C4-2B (cell line): Measurements from ENCODE around the gene ANXA2R.

ENCODE experiments used
- H3K27ac ChIP-seq: fragments of 450-650 bp; 2 replicates; pipeline ENCODE4 v1.5.1; 2017
- CTCF ChIP-seq: fragments of 450-650 bp; conservative IDR thresholded peaks from 2 replicates; pipeline ENCODE4 v1.5.1; 2017; ENCODE audit warnings: mild to moderate bottlenecking
- ZFX ChIP-seq: fragments of 450-650 bp; IDR thresholded peaks from 2 replicates; pipeline ENCODE4 v1.6.1; 2017

Gene ANXA2R

GRCh38 chr5:43007246-43007910 is 32.7 kb downstream of the ANXA2R start:
- no peak for TF ChIP-seq ZFX
- no peak for TF ChIP-seq CTCF
- H3K27ac ChIP-seq: no peak overlapping the region

GRCh38 chr5:43006424-43007202 is 33.5 kb downstream of the ANXA2R start:
- TF ChIP-seq CTCF: no peak
- no peak for TF ChIP-seq ZFX
- no peak overlapping the region for H3K27ac ChIP-seq

- no peak overlapping the region for H3K27ac ChIP-seq
- TF ChIP-seq ZFX (no peak), CTCF (no peak)
Measured at GRCh38 chr5:43005031-43005430, 35.1 kb downstream of the ANXA2R start.

GRCh38 chr5:43001748-43002147 is 38.4 kb downstream of the ANXA2R start:
- TF ChIP-seq CTCF (no peak), ZFX (no peak)
- no peak overlapping the region for H3K27ac ChIP-seq

- TF ChIP-seq CTCF: no peak
- TF ChIP-seq ZFX: no peak
- H3K27ac ChIP-seq: no peak overlapping the region
Measured at GRCh38 chr5:43000914-43001313, 39.2 kb downstream of the ANXA2R start.

GRCh38 chr5:43000111-43000840 is 39.8 kb downstream of the ANXA2R start:
- H3K27ac ChIP-seq: no peak overlapping the region
- no peak for TF ChIP-seq CTCF
- TF ChIP-seq ZFX: no peak

GRCh38 chr5:42995360-42995751 is 44.8 kb downstream of the ANXA2R start:
- TF ChIP-seq ZFX (no peak), CTCF (no peak)
- no peak overlapping the region for H3K27ac ChIP-seq
